LHCN-M2 (cell line): ENCODE results near the gene MTHFS. TPM values are rescaled to one million over a fixed set of nuclear protein-coding genes. Genes with fewer than 3 reads are reported as not detected.
"Not testable (repeated sequence)": the region's sequence is repeated elsewhere in the genome, so short reads cannot be mapped to it uniquely, and the experiment has no call there.

ENCODE experiments used
- DNase-seq: peaks from one replicate; pipeline ENCODE4 v3.0.0-alpha.2; 2012; ENCODE audit warnings: low read depth
- polyA plus RNA-seq: library from polyadenylated mRNA; unstranded; fragments of >200 nt; gene quantifications from one replicate; pipeline ENCODE4 v1.2.1, GENCODE V29; 2012; ENCODE audit warnings: missing spikeins
- total RNA-seq: library from RNA; depleted of rRNA; stranded (reverse); fragments of >200 nt; gene quantifications from 2 replicates; pipeline ENCODE4 v1.2.3, GENCODE V29; 2014; rRNA removed

Gene MTHFS
- total RNA-seq = 20.5 and 24.5 TPM in 2 replicates
- polyA plus RNA-seq = 26.5 TPM

GRCh38 chr15:79896634-79897379, at the start of gene MTHFS:
Gene MTHFS, minus strand, starts transcription at chr15:79897014. Its CDS starts 26 bp downstream, at chr15:79896988.
- peak; percentile 68 for DNase-seq

GRCh38 chr15:79944622-79945021, 47.8 kb upstream of the MTHFS start:
- DNase-seq = no peak

GRCh38 chr15:79943820-79944219, 47.0 kb upstream of the MTHFS start:
- DNase-seq = no peak

GRCh38 chr15:79942741-79943481, 46.1 kb upstream of the MTHFS start:
- DNase-seq = peak; percentile 22

GRCh38 chr15:79939399-79939798, 42.6 kb upstream of the MTHFS start:
- no peak for DNase-seq

- DNase-seq = no peak
These were observed 41.3 kb upstream of the MTHFS start for GRCh38 chr15:79938143-79938542.

GRCh38 chr15:79935556-79936201, 38.9 kb upstream of the MTHFS start:
- DNase-seq = not testable (repeated sequence)

GRCh38 chr15:79933231-79933630, 36.4 kb upstream of the MTHFS start:
- no peak for DNase-seq

- no peak for DNase-seq
These were observed 35.6 kb upstream of the MTHFS start for GRCh38 chr15:79932447-79932846.

- no peak for DNase-seq
These were observed 33.7 kb upstream of the MTHFS start for GRCh38 chr15:79930516-79930915.

GRCh38 chr15:79929412-79929811, 32.6 kb upstream of the MTHFS start:
- no peak for DNase-seq

GRCh38 chr15:79926116-79926515, 29.3 kb upstream of the MTHFS start:
- DNase-seq = not testable (repeated sequence)

GRCh38 chr15:79924379-79924778, 27.6 kb upstream of the MTHFS start:
- DNase-seq = no peak

- peak; percentile 92 for DNase-seq
These were observed 26.8 kb upstream of the MTHFS start for GRCh38 chr15:79923515-79924169.

- peak; percentile 44 for DNase-seq
These were observed 26.3 kb upstream of the MTHFS start for GRCh38 chr15:79923079-79923514.

- no peak for DNase-seq
These were observed 25.8 kb upstream of the MTHFS start for GRCh38 chr15:79922512-79923078.

- no peak for DNase-seq
These were observed 23.1 kb upstream of the MTHFS start for GRCh38 chr15:79919749-79920511.

GRCh38 chr15:79919090-79919748, 22.4 kb upstream of the MTHFS start:
- DNase-seq = no peak

GRCh38 chr15:79918278-79918677, 21.5 kb upstream of the MTHFS start:
- DNase-seq = no peak

GRCh38 chr15:79916502-79917132, 19.8 kb upstream of the MTHFS start:
- DNase-seq = peak; percentile 15
